ENCODE results near the gene PRKN. TPM values are rescaled to one million over a fixed set of nuclear protein-coding genes. Genes with fewer than 3 reads are reported as not detected.

PRKN gene
- total RNA-seq, 1 experiment from 2014 or later, result 1.2 TPM

- H3K36me3 ChIP-seq (ENCODE audit: insufficient read depth, low read length, poor library complexity, severe bottlenecking), result no peaks in the 10 kb centered on the region
- H3K9me3 ChIP-seq (ENCODE audit: low read depth, low read length, poor library complexity, severe bottlenecking), result no peaks in the 10 kb centered on the region
- no TSS peak for BruUV-seq (replicated peaks)
- no peaks in the 10 kb centered on the region for H3K4me1 ChIP-seq (ENCODE audit: insufficient read depth, low read length, poor library complexity, severe bottlenecking)
- POLR2A ChIA-PET (ENCODE audit: low non-redundant PET), result no interaction called here
- intact Hi-C loops (cut with micrococcal nuclease; ENCODE audit: unreplicated experiment), result no loop called here
- CTCF ChIA-PET, result no interaction called here
- no peak overlapping the region for H3K4me3 ChIP-seq (ENCODE audit: low read depth, low read length, poor library complexity, severe bottlenecking)
- no peak overlapping the region for H3K27ac ChIP-seq (ENCODE audit: low read depth, low read length, poor library complexity, severe bottlenecking)
- TF ChIP-seq EZH2 (IDR thresholded peaks at IDR 0.05; ENCODE audit: borderline replicate concordance, low read depth, low read length, poor library complexity, severe bottlenecking), result no peak
- TF ChIP-seq, protein P1, sequence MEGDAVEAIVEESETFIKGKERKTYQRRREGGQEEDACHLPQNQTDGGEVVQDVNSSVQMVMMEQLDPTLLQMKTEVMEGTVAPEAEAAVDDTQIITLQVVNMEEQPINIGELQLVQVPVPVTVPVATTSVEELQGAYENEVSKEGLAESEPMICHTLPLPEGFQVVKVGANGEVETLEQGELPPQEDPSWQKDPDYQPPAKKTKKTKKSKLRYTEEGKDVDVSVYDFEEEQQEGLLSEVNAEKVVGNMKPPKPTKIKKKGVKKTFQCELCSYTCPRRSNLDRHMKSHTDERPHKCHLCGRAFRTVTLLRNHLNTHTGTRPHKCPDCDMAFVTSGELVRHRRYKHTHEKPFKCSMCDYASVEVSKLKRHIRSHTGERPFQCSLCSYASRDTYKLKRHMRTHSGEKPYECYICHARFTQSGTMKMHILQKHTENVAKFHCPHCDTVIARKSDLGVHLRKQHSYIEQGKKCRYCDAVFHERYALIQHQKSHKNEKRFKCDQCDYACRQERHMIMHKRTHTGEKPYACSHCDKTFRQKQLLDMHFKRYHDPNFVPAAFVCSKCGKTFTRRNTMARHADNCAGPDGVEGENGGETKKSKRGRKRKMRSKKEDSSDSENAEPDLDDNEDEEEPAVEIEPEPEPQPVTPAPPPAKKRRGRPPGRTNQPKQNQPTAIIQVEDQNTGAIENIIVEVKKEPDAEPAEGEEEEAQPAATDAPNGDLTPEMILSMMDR (conservative IDR thresholded peaks at IDR 0.05; ENCODE audit: low read depth, low read length), result no peak
- H3K27me3 ChIP-seq (replicated peaks; ENCODE audit: insufficient read depth, low read depth, low read length, poor library complexity), result no peaks in the 10 kb centered on the region
- DNase-seq (ENCODE audit: low spot score), result no peak
Measured at GRCh38 chr6:162273986-162274385, 453.6 kb downstream of the PRKN start.

DNA sequence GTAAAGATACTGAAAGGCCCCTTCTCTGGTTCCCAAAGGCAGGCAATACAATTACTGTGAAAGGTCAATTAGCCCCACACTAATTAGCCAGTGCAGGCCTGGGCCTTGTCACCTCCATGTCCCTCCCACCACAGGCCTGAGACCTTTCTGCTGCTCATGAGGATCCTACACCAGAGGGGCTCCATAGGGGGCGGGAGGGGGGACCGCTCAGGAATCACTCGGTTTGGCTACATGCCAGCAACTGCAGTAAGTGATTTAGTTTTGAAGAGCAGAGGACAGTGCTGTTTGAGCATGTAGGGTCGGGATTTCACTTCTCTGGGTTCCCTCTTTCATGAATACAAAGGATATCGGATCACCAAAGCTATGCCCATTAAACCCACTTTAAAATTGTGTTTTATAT, 455.6 kb downstream of the PRKN start:
- no peaks in the 10 kb centered on the region for H3K36me3 ChIP-seq (ENCODE audit: insufficient read depth, low read length, poor library complexity, severe bottlenecking)
- no peaks in the 10 kb centered on the region for H3K27me3 ChIP-seq (replicated peaks; ENCODE audit: insufficient read depth, low read depth, low read length, poor library complexity)
- no peak overlapping the region for H3K27ac ChIP-seq (ENCODE audit: low read depth, low read length, poor library complexity, severe bottlenecking)
- no peak overlapping the region for H3K4me3 ChIP-seq (ENCODE audit: low read depth, low read length, poor library complexity, severe bottlenecking)
- H3K9me3 ChIP-seq (ENCODE audit: low read depth, low read length, poor library complexity, severe bottlenecking), result no peaks in the 10 kb centered on the region
- ChIA-PET CTCF (no interaction called here), POLR2A (ENCODE audit: low non-redundant PET) (no interaction called here)
- no TSS peak for BruUV-seq (replicated peaks)
- intact Hi-C loops (cut with micrococcal nuclease; ENCODE audit: unreplicated experiment), result no loop called here
- TF ChIP-seq, protein P1 (conservative IDR thresholded peaks at IDR 0.05; ENCODE audit: low read depth, low read length), result no peak
- TF ChIP-seq EZH2 (IDR thresholded peaks at IDR 0.05; ENCODE audit: borderline replicate concordance, low read depth, low read length, poor library complexity, severe bottlenecking), result no peak
- H3K4me1 ChIP-seq (ENCODE audit: insufficient read depth, low read length, poor library complexity, severe bottlenecking), result no peaks in the 10 kb centered on the region
- no peak for DNase-seq (ENCODE audit: low spot score)

- H3K36me3 ChIP-seq (ENCODE audit: insufficient read depth, low read length, poor library complexity, severe bottlenecking), result no peaks in the 10 kb centered on the region
- H3K4me1 ChIP-seq (ENCODE audit: insufficient read depth, low read length, poor library complexity, severe bottlenecking), result no peaks in the 10 kb centered on the region
- H3K27me3 ChIP-seq (replicated peaks; ENCODE audit: insufficient read depth, low read depth, low read length, poor library complexity), result no peaks in the 10 kb centered on the region
- ChIA-PET POLR2A (ENCODE audit: low non-redundant PET) (no interaction called here), CTCF (no interaction called here)
- intact Hi-C loops (cut with micrococcal nuclease; ENCODE audit: unreplicated experiment), result no loop called here
- H3K27ac ChIP-seq (ENCODE audit: low read depth, low read length, poor library complexity, severe bottlenecking), result no peak overlapping the region
- H3K4me3 ChIP-seq (ENCODE audit: low read depth, low read length, poor library complexity, severe bottlenecking), result no peak overlapping the region
- no TSS peak for BruUV-seq (replicated peaks)
- TF ChIP-seq EZH2 (IDR thresholded peaks at IDR 0.05; ENCODE audit: borderline replicate concordance, low read depth, low read length, poor library complexity, severe bottlenecking), result no peak
- TF ChIP-seq, protein P1 (conservative IDR thresholded peaks at IDR 0.05; ENCODE audit: low read depth, low read length), result no peak
- H3K9me3 ChIP-seq (ENCODE audit: low read depth, low read length, poor library complexity, severe bottlenecking), result no peaks in the 10 kb centered on the region
- no peak for DNase-seq (ENCODE audit: low spot score)
Measured at GRCh38 chr6:162270966-162271365, 456.6 kb downstream of the PRKN start.

Data from A673 (cell line).